Omental fat pad (tissue), 4 donors: ENCODE data around the gene BCL6B. TPM values are rescaled to one million over a fixed set of nuclear protein-coding genes. Genes with fewer than 3 reads are reported as not detected.

Experiments used
- ATAC-seq: fragments of 150-250 bp; one replicate; pipeline ENCODE4 v1.9.1; 2016; ENCODE audit warnings: mild to moderate bottlenecking, moderate library complexity; ENCODE audit not compliant: low FRiP score
- DNase-seq: peaks from one replicate; pipeline ENCODE4 v3.0.0-alpha.2; 2019; ENCODE audit warnings: low spot score
- total RNA-seq, 4 donors: library from RNA; depleted of rRNA; stranded (reverse); fragments of >200 nt; gene quantifications; one replicate each; pipeline ENCODE4 v1.1.0, GENCODE V29; 2016
- TF ChIP-seq, protein P1 (sequence below), 3 donors: fragments of 450-650 bp; IDR thresholded peaks; one replicate each; pipeline ENCODE4 v1.5.1; 2016 to 2017; ENCODE audit warnings: antibody characterized with exemption in 3 of 3, mild to moderate bottlenecking in 3 of 3, moderate library complexity in 2 of 3

BCL6B gene
- total RNA-seq, 4 donors from 2014 or later: 4.6 to 11.2 (median 8.2) TPM

DNA sequence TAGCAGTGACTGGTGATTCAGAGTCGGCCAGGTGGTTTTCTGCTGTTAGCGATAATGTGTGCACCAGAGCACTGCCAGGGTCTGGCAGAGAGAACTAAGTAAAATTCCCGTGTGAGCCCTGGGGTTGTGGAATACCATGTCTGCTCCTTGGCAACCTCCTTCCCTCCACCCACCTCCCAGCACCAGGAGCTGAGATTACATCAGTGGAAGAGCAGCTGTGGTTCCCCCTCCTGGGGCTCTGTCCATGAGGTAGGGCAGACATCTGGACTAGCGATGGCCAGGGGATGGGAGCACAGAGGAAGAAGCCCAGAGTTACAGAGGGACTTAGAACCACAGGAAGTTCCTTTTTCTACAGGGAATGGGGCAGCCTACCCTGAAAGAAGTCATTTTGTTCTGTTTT is 41.4 kb downstream of the BCL6B start:
- TF ChIP-seq, protein P1, sequence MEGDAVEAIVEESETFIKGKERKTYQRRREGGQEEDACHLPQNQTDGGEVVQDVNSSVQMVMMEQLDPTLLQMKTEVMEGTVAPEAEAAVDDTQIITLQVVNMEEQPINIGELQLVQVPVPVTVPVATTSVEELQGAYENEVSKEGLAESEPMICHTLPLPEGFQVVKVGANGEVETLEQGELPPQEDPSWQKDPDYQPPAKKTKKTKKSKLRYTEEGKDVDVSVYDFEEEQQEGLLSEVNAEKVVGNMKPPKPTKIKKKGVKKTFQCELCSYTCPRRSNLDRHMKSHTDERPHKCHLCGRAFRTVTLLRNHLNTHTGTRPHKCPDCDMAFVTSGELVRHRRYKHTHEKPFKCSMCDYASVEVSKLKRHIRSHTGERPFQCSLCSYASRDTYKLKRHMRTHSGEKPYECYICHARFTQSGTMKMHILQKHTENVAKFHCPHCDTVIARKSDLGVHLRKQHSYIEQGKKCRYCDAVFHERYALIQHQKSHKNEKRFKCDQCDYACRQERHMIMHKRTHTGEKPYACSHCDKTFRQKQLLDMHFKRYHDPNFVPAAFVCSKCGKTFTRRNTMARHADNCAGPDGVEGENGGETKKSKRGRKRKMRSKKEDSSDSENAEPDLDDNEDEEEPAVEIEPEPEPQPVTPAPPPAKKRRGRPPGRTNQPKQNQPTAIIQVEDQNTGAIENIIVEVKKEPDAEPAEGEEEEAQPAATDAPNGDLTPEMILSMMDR (IDR thresholded peaks at IDR 0.05): no peak
- ATAC-seq (no peak), DNase-seq (no peak)

DNA sequence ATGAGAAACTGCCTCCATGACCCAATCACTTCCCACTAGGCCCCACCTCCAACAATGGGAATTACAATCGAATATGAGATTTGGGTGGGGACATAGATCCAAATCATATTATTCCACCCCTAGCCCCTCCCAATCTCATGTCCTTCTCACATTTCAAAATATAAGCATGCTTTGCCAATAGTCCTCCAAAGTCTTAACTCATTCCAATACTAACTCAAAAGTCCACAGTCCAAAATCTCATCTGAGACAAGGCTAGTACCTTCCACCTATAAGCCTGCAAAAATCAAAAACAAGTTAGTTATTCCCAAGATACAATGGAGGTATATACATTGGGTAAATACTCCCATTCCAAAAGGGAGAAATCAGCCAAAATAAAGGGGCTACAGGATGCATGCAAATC is 44.3 kb downstream of the BCL6B start:
- no peak for ATAC-seq
- TF ChIP-seq, protein P1 (IDR thresholded peaks at IDR 0.05): no peak
- DNase-seq: no peak

DNA sequence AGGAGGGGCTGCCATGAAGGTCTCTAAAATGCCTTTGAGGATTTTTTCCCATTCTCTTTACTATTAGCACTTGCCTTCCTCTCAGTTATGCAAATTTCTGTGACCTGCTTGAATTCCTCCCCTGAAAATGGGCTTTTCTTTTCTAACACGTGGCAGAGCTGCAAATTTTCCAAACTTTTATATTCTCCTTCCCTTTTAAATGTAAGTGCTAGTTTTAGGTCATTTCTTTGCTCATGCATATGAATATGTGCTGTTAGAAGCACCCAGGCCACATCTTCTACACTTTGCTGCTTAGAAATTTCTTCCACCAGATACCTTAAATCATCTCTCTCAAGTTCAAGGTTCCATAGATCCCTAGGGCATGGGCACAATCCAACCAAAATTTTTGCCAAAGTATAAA is 45.4 kb downstream of the BCL6B start:
- DNase-seq (no peak), ATAC-seq (no peak)
- TF ChIP-seq, protein P1 (IDR thresholded peaks at IDR 0.05): no peak

DNA sequence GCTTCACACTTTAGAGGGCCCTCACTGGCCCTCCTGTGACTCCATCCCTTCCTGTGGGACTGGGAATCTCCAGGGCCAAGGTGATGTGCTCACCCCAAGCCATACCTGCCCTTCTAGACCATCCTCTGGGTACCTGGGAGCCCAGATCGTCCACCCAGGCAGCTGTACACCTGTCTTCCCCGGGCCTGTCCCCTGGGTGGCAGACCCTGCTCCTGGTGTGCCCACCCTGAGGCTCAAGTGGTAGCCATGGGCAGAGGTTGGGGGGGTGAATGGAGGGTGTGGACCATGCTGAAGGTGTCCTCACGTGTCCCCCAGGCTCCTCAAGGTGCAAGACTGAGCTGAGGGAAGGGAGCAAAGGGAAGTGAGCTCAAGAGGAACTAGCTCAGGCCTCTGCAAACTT is 47.9 kb downstream of the BCL6B start:
- TF ChIP-seq, protein P1 (IDR thresholded peaks at IDR 0.05): no peak
- ATAC-seq: no peak
- no peak for DNase-seq

DNA sequence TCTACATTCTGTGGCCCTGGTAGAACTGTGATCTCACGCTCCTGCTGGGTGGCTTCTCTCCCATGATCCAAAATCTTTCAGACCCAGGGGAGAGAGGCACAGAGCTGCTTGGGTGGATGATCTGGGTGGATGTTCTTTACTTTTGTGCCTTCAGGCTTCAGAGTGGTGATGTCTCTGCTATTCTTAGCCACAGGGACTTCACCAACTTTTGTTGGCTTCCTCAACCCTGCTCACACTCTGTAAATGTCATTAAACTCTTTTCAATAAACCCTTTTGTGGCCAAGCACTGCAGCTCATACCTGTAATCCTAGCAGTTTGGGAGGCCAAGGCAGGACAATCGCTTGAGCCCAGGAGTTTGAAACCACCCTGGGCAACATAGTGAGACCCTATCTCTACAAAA is 49.6 kb downstream of the BCL6B start:
- ATAC-seq (no peak), DNase-seq (no peak)
- TF ChIP-seq, protein P1 (IDR thresholded peaks at IDR 0.05): no peak

DNA sequence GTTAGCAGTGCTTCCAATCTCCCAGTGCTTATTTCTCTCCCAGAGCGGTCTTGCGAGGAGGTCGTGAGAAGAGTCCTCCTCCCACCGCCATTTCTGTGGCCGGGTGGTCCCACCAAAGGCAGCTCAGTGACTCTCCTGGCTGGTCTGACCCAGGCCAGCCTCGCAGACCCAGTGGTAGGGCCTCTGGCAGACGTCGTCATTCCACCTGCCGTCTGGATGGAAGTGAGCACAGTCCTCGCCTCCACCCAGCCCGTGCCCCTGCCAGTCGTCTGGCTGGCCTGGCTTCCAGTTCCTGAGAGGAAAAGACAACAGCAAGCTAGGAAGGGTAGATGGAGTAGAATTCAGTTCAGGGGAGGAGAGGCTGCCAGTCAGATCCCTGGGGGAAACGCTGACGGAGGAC is 52.1 kb downstream of the BCL6B start:
- ATAC-seq (no peak), DNase-seq (no peak)
- TF ChIP-seq, protein P1 (IDR thresholded peaks at IDR 0.05): no peak

DNA sequence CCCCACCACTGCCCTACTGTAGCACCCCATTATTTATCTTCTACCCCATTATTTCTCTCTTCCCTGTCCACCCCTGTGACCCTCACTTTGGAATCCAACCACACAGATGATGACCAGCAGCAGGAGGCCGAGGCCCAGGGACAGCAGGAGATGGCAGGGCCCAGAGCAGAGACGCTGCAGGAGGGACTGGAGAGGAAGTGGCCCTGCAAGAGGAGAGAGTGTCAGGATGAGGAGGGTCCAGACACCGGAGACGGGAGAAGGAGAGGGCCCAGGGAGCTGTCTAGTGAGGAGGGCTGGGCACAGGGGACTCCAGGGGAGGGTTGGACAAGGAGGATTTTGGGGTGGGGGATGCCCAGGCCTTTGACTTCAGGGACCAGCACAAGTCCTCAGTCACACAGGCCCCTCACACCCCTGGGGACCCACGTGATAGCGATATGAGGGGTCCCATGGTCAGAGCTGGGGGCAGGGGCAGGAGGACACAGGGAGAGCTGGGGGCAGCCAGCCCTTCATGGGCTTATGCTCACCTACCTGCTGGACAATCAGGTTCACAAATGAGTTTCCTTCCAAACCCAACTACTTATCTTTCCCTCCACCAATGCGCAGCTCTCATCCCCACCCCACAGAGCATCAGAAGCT is 55.2 kb downstream of the BCL6B start:
- TF ChIP-seq, protein P1 (IDR thresholded peaks at IDR 0.05): no peak
- no peak for ATAC-seq
- DNase-seq: no peak
